GM18511 (cell line): ENCODE data around the gene ASH1L.
"Not testable (repeated sequence)": the region's sequence is repeated elsewhere in the genome, so short reads cannot be mapped to it uniquely, and the experiment has no call there.

Experiments
- ATAC-seq: cut with Tn5 transposase; IDR thresholded peaks from one replicate; pipeline ENCODE4 v1.9.1; 2021; ENCODE audit warnings: mild to moderate bottlenecking, moderate library complexity; ENCODE audit not compliant: unreplicated experiment

ASH1L gene

GRCh38 chr1:155562581-155563376 is at the start of gene ASH1L:
Gene ASH1L, minus strand, starts transcription at chr1:155562803. Its CDS starts 41,284 bp downstream, at chr1:155521519.
- ATAC-seq, result peak; percentile 82

GRCh38 chr1:155610257-155610647 is 47.6 kb upstream of the ASH1L start:
- ATAC-seq, result peak; percentile 35

DNA sequence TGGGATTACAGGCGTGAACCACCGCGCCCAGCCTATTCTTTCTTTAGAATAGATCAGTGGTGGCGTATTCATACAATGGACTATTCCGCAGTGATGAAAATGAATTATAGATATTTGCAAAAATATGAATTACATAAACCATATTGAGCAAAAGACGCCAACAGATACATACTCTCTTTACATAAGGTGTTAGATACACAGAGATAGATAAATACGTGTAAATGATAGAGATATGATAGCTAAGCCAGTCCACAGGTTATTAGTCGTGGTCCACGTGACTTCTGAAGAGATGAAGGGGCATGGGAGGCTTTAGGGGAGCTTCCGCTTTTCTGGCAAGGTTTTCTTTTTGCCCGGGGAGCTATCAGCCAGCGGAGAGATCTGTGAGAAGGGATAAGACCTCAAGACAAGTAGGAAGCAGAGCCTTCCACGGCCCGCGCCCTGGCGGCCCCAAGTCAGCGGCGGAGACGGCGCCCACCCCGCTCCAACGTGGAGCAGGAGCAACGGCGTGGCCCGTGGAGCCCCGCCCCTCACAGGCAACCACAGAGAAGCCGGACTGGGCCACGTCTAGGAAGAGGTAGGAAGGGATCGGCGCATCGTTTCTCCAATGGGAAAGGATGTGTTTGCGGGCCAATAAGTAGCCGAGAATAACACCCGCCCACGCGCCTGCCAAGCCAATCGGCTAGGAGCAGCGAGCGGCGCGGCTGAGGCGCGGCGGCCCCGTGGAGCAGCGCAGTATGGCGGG is 47.1 kb upstream of the ASH1L start, which contains the start of gene MSTO1:
MSTO1 (plus strand) TSS at position 704 of the 742 bp plus-strand sequence; CDS start at position 735, 31 bp downstream.
- peak; percentile 95 for ATAC-seq

DNA sequence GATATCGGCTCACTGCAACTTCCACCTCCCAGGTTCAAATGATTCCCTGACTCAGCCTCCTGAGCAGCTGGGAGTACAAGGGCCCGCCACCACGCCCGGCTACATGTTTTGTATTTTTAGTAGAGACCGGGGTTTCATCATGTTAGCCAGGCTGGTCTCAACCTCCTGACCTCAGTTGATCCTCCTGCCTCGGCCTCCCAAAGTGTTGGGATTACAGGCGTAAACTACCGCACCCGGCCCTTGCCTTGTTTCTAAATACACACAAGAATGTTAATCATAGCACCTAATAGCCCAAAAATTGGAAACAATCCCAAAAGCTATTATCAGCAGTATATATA is 46.3 kb upstream of the ASH1L start:
- ATAC-seq, result no peak

DNA sequence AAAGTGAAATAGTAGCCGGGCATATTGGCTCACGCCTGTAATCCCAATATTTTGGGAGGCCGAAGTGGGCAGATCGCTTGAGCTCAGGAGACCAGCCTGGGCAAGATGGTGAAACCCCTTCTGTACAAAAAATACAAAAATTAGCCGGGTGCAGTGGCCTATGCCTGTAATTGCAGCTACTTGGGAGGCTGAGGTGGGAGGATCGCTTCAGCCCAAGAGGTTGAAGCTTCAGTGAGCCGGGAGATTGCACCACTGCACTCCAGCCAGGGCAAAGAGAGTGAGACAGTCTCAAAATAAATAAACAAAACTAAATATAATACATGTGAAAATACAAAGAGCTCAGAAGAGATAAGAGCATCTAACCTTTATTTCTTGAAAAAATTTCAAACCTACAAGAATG is 45.1 kb upstream of the ASH1L start:
- ATAC-seq, result no peak

DNA sequence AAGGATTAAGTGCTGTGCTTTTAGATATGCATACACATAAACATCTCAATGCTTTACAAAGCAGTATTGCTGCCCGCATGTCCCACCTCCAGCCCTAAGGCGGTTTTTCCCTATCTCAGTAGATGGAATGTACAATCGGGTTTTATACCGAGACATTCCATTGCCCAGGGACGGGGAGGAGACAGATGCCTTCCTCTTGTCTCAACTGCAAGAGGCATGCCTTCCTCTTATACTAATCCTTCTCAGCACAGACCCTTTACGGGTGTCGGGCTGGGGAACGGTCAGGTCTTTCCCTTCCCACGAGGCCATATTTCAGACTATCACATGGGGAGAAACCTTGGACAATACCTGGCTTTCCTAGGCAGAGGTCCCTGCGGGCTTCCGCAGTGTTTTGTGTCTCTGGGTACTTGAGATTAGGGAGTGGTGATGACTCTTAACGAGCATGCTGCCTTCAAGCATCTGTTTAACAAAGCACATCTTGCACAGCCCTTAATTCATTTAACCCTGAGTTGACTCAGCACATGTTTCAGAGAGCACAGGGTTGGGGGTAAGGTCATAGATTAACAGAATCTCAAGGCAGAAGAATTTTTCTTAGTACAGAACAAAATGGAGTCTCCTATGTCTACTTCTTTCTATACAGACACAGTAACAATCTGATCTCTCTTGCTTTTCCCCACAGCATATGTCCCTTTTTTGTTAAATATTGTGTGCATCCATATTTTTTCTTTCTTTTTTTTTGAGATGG is 37.4 kb upstream of the ASH1L start:
- ATAC-seq, result not testable (repeated sequence)

DNA sequence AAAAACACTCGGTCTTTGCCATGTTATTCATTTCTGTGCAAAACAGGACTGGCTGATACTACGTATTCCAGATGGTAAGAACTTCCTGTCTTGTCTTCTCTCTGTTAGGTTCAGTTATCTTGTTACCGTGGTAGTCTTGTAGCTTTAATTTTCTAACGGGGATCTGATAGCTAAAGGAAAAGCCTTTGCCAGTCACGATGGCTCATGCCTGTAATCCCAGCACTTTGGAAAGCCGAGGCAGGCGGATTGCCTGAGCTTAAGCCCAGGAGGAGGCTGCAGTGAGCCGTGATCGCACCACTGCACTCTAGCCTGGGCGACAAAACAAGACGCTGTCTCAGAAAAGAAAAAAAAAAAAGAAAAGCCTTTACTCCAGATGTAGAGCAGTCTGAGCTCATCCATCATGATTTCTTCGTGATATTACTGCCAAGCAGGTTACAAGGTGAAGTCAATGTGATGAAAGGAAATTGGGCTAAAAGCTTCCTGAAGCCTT is 36.3 kb upstream of the ASH1L start:
- no peak for ATAC-seq

- ATAC-seq, result no peak
Observed at GRCh38 chr1:155596864-155597263, 34.3 kb upstream of the ASH1L start.

DNA sequence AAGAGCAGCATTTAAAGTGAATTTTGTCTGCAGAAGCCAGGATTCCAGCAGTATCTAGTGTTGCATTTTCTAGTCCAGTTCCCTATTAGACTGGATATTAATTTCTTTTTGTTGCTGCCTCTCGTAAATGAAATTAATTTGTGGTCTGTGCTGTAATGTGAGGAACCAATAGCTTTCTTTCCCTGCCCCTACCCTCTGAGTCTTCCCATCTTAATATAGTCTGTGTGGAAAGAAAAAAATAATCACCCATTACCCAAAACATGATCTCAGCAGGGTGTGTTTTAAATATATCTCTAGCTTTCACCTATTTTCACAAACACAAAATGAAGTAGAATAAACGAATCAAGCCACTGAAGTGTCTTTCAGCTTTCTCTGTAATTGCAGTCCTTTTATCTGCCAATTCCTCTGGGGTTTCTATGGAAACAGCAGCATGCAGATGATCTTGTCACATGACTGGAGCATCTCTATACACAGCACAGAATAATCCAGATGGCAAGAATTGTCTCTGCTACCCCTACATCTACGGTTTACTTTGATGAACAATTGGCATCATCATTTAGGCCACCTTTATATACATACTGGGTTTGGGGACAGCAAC is 33.4 kb upstream of the ASH1L start:
- not testable (repeated sequence) for ATAC-seq

DNA sequence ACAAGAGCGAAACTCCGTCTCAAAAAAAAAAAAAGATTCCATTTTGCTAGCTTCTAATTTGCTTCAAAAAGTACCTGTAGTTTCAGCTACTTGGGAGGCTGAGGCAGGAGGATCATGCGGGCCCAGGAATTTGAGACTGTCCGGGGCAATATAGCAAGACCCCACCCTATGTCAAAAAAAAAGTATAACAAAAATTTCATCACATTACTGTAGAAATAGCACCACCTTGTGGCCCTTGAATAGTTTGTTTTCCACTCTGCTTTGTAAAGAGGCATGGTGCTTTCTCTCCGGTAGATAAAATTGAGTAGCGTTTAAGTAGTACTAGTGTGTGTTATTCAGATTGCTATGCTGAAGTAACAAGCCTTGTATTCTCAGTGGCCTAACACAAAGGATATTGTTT is 29.2 kb upstream of the ASH1L start:
- no peak for ATAC-seq

DNA sequence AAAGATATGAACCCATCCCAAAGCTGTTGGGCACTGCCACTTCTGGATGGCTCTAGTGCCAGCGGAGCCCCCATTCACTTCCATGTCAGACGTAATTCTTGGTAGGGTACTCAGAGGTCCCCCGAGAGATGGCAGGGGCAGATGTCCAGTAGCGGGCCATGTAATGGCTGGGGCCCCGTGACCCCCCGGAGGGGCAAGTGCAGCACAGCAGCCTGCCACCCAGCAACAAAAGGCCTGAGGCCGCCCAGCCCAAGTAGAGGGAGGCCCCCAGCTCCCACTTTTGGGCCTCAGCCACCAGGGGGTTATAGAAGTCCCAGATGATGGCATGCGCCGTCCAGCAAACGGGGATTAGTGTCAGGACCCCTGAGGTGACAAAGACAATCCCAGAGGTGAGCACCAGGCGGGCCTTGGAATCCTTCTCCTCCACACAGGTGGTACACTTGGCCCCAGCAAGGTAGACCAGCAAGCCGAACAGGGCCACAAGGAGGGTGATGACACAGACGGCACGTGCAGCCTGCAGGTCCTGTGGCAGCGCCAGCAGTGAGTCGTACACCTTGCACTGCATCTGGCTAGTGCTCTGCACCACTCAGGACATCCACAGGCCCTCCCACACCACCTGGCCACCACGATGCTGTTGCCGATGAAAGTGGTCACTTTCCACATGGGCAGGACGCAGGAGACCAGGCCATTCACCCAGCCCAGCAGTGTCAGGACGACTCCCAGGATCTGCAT is 28.1 kb upstream of the ASH1L start:
- not testable (repeated sequence) for ATAC-seq

GRCh38 chr1:155589282-155589681 is 26.7 kb upstream of the ASH1L start:
- not testable (repeated sequence) for ATAC-seq

DNA sequence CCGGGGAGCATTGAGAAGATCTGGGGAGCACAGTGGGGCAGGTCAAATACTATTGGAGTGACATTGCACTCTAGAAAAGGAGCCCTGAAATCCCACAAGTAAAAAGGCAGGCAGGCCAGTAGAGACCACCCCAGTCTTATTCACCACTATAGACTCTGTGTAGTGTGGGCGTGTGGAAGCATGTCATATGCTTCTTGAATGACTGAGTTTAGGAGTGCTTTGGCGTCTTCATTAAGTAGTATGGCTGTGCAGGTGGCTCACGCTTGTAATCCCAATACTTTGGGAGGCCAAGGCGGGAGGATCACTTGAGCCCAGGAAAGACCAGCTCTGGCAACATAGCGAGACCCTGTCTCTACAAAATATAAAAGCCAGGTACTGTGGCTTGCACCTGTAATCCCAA is 21.2 kb upstream of the ASH1L start:
- not testable (repeated sequence) for ATAC-seq

DNA sequence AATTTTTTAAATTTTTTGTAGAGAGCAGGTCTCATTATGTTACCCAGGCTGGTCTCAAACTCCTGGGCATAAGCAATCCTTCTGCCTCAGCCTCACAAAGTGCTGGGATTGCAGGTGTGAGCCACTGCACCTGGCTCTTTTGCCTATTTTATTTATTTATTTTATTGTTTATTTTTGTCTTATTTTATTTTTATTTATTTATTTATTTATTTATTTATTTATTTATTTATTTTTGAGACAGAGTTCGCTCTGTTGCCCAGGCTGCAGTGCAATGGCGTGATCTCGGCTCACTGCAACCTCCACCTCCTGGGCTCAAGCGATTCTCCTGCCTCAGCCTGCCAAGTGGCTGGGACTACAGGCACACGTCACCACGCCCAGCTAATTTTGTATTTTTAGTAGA is 13.0 kb upstream of the ASH1L start:
- not testable (repeated sequence) for ATAC-seq

GRCh38 chr1:155574077-155574476 is 11.5 kb upstream of the ASH1L start:
- ATAC-seq, result no peak

DNA sequence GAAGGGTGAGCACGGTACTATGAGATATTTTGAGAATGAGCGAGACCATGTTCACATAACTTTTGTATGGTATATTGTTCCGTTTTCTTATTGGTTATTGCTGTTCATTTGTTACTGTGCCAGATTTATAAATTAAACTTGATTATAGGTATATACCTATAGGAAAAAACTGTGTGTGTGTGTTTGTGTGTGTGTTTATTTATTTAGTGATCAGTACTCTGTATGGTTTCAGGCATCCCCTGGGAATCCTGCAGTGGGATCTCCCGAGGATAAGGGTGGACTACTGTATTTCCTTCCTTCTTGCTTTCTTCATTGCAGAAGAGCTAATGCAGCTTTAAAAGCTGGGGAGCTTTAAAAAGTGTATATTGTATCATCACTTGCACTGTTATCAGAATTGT is 8.0 kb upstream of the ASH1L start:
- no peak for ATAC-seq

- no peak for ATAC-seq
Observed at GRCh38 chr1:155569988-155570592, 7.5 kb upstream of the ASH1L start.

- ATAC-seq, result not testable (repeated sequence)
Observed at GRCh38 chr1:155563377-155564022, 897 bp upstream of the ASH1L start.
